ENCODE data around the gene CDK14. TPM values are rescaled to one million over a fixed set of nuclear protein-coding genes. Genes with fewer than 3 reads are reported as not detected.

The CDK14 gene
- polyA plus RNA-seq, 1 donor from 2014 or later = 25.1 TPM

DNA sequence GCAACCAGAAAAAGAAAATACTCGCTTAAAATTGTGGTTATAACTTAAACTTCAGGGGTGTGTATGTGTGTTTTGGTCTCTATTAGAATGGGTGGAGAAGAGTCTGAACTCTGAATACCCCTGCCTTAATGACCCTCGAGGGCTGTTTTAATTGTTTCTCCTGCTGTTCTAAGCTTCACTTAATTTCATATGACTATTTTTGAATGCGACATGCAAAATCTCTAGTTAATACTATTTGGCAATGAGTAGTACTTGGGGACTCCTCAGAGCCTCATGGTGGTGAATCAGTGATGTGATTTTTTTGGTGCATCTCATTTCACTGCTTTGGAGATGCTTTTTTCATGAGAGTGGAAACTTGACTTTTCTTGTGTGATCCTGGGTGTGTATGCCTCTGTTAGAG, 178.6 kb downstream of the CDK14 start:
- Histone ChIP-seq H4K20me1 (ENCODE audit: insufficient read depth) (no peaks in the 10 kb centered on the region), H3K27ac (ENCODE audit: low read length) (no peak overlapping the region)
- no peak for TF ChIP-seq CTCF (IDR thresholded peaks at IDR 0.05; ENCODE audit: poor library complexity, severe bottlenecking)

DNA sequence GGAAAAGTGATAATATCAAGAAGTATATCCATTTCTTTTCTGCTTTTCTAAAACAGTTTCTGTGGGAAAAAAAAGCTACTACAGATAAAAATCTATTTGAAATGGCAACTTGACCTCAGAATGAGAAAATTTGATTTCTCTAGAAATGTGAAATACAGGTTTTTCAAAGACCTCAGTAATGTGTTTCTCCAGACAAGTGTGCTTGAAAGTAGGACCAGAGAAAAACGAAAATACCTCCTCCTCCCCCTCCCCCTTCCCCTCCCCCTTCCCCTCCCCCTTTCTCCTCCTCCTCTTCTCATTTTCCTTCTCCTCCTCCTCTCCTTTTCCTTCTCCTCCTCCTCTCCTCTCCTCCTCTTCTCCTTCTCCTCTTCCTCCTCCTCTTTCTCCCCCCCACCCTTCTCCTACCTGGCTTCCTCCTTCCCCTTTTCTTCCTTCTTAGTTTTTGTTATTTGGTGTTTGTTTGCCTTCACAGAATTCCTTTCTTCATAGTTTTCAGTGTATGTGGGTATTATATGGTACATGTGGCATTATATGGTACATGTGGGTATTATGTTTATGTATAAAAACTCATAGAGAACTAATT, 179.4 kb downstream of the CDK14 start:
- H3K9me2 ChIP-seq (ENCODE audit: insufficient read depth, low read length) = no peaks in the 10 kb centered on the region
- no peak overlapping the region for H3K27ac ChIP-seq (ENCODE audit: low read length)
- H3K9ac ChIP-seq (ENCODE audit: low read length) = no peak overlapping the region
- H3K36me3 ChIP-seq (ENCODE audit: insufficient read depth, low read length) = no peaks in the 10 kb centered on the region
- H3K4me2 ChIP-seq (ENCODE audit: low read length) = no peak overlapping the region
- H4K20me1 ChIP-seq (ENCODE audit: insufficient read depth) = no peaks in the 10 kb centered on the region
- TF ChIP-seq MXI1 (conservative IDR thresholded peaks at IDR 0.05; ENCODE audit: poor library complexity, severe bottlenecking) (no peak), POLR2AphosphoS5 (IDR thresholded peaks at IDR 0.05) (no peak), EP300 (conservative IDR thresholded peaks at IDR 0.05; ENCODE audit: poor library complexity, severe bottlenecking) (no peak), CTCF (IDR thresholded peaks at IDR 0.05; ENCODE audit: poor library complexity, severe bottlenecking) (no peak), REST (IDR thresholded peaks at IDR 0.05; ENCODE audit: borderline replicate concordance) (no peak), EZH2 (IDR thresholded peaks at IDR 0.05; ENCODE audit: borderline replicate concordance, insufficient read depth, low read length, poor library complexity, severe bottlenecking) (no peak), RAD21 (conservative IDR thresholded peaks at IDR 0.05) (no peak), SMC3 (conservative IDR thresholded peaks at IDR 0.05; ENCODE audit: poor library complexity) (no peak), TAF1 (IDR thresholded peaks at IDR 0.05; ENCODE audit: low read depth) (no peak)
- H2AFZ ChIP-seq (ENCODE audit: low read depth, low read length) = no peak overlapping the region
- no peaks in the 10 kb centered on the region for H3K79me2 ChIP-seq (replicated peaks; ENCODE audit: insufficient read depth, low read length)
- no peak overlapping the region for H3K4me3 ChIP-seq (ENCODE audit: low read length)
- no peaks in the 10 kb centered on the region for H3F3A ChIP-seq (ENCODE audit: insufficient read depth, low read length, poor library complexity, severe bottlenecking)
- H3K9me3 ChIP-seq (ENCODE audit: low read length) = no peaks in the 10 kb centered on the region
- H3K27me3 ChIP-seq (ENCODE audit: insufficient read depth, low read depth, low read length) = no peaks in the 10 kb centered on the region

More for the DNA sequence above, 178.6 kb downstream of the CDK14 start:
- H3K9ac ChIP-seq (ENCODE audit: low read length) = no peak overlapping the region
- H3K9me3 ChIP-seq (ENCODE audit: low read length) = no peaks in the 10 kb centered on the region
- H3K9me2 ChIP-seq (ENCODE audit: insufficient read depth, low read length) = no peaks in the 10 kb centered on the region
- no peak overlapping the region for H2AFZ ChIP-seq (ENCODE audit: low read depth, low read length)
- H3F3A ChIP-seq (ENCODE audit: insufficient read depth, low read length, poor library complexity, severe bottlenecking) = no peaks in the 10 kb centered on the region
- H3K27me3 ChIP-seq (ENCODE audit: insufficient read depth, low read depth, low read length) = no peaks in the 10 kb centered on the region
- H3K79me2 ChIP-seq (replicated peaks; ENCODE audit: insufficient read depth, low read length) = no peaks in the 10 kb centered on the region
- no peak overlapping the region for H3K4me2 ChIP-seq (ENCODE audit: low read length)
- no peak overlapping the region for H3K4me3 ChIP-seq (ENCODE audit: low read length)
- H3K36me3 ChIP-seq (ENCODE audit: insufficient read depth, low read length) = no peaks in the 10 kb centered on the region
